GM19455 (cell line): Measurements from ENCODE around the gene NT5C1A.
A peak's percentile ranks its signal among the peaks of the same experiment; 100 is the strongest.

Experiments used
- ATAC-seq: cut with Tn5 transposase; IDR thresholded peaks from one replicate; pipeline ENCODE4 v1.9.1; 2021; ENCODE audit not compliant: unreplicated experiment

The NT5C1A gene

DNA sequence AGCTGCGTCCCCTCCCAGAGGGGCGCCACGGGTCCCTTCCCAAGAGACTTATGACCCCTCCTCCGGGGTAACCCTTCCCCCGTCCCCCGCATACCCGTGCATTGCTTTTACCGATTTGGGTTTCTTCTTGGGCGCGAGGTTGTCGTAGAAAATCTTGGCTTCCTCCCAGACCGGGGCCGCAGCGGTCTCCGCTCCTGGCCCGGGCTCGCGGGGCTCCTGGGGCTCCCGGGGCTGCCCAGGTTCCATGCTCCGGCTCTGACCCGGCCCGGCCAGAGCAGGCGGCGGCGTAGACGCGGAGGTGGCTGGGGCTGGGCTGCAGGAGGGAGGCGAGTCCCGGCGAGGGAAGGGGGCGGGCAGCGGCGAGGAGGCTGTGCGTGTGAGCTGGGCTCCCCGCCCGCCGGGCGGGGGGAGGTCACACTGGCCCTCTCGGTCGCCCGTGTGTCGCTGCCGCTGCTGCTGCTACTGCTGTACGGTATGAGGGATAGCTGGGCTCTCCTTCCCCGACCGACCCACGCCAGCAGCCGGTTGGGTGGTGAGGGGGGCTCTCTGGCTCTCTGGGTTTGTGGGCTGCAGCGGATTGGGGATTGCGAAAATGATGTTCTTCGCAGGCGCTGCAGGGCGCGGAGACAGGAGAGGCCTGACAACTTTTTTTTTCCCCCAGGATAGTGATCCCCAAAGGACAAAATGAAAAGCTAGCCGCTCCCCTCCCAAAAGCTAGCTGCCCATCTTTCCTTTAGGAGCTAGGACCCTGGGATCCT lies at the start of gene NT5C1A:
NT5C1A (minus strand) TSS at position 315 of the 758 bp plus-strand sequence; CDS start at position 246, 69 bp downstream.
- ATAC-seq: no peak

DNA sequence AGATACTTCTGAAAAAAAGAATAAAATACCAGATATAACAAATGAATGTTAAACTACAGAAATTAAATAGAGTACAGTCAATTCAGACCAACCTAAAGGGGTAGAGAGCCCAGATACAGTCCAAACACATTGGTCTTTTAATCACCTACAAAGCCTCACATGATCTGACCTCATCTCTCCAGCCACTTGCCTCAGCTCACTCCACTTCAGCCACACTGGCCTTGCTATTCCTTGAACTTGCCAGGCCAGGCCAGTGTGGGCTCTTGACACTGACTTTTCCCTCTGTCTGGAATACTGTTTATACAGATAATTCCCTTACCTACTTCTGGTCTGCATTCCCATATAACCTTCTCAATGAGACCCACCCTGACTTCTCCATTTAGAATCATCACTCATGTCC lies 49.8 kb upstream of the NT5C1A start:
- no peak for ATAC-seq

DNA sequence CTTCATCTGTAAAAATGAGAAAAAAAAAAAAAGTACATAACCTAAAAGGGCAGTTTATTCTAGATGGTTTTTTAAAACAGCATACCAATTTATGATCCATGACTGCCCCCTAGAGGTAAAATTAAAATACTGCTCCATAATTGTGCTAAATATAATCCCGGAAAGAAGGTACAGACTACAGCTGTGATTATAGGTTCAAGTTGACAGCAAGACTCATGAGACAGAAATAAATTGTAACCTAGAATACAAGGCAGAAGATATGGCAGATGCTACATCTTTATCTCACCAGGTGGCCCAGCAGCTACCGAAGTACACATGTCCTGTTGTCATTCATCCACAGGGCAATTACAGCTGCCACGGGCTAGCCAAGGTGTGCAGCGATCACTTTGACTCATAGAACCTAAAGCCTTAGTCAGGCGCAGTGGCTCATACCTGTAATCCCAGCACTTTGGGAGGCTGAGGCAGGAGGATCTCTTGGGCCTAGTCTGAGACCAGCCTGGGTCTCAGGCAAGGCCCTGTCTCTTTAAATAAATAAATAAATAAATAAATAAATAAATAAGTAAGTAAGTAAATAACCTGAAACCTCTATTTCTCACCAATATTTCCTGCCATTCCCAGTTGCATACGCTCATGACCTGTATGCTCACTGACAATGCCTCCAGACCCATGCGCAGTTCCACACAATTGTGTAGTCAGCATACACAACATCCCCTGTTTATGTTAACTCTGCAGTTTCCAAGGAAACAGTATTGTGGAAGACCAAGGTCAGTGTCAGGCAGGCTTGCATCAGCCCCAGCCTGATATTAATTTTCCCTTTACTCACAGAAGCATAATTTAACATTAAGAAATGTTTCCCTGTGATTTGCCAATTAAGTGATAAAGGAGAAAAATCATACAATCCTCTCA lies 48.4 kb upstream of the NT5C1A start:
- ATAC-seq: no peak

DNA sequence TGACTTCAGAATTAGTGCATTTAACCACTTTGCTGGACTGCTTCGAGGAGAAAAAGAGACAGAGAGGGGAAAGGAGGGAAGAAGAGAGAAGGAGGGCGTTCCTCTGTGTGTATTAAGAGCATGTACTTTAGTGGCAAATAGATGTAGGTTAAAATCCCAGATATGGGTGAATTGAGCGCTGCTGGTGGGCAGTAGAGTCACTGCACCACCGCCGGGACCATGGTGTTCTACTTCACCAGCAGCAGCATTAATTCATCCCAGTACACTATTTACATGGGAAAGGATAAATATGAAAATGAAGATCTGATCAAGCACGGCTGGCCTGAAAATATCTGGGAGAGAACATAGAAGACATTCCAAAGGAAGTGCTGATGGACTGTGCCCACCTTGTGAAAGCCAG lies 45.9 kb upstream of the NT5C1A start:
- no peak for ATAC-seq

DNA sequence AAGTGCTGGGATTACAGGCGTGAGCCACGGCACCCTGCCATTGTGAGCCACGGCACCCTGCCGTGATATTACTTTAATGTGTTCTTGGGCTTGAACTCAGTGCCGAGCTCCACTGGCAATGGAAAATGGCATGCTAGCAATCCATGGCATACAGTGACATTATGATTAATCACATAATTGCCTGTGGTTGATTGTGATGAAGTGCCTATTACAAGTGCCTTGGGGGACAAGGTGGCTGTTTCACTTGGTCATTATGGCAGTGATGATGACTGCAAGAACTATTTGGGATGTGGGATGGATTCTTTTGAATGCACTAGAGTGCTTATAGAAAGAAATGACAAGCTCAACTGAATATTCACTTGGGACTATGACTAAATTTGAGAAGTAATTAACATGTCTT lies 41.6 kb upstream of the NT5C1A start:
- ATAC-seq: no peak

DNA sequence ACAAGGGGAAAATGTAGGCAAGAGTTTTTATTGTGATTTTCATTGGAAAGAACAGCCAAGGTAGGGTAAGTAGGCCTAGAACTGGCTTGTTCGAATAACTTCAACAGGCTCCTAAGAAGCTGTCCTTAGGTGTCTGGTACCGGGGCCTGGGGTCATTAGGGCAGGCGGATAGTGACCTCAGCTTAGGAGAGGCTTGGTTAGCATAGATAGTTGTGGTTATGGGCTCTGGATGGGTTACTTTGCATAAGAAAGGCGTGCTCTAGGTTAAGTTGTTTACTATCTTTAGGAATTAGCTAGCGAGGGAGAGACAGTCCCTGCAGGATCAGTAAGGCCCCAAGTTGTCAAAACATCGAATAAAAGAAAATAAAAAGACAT lies 40.0 kb upstream of the NT5C1A start:
- ATAC-seq: no peak

DNA sequence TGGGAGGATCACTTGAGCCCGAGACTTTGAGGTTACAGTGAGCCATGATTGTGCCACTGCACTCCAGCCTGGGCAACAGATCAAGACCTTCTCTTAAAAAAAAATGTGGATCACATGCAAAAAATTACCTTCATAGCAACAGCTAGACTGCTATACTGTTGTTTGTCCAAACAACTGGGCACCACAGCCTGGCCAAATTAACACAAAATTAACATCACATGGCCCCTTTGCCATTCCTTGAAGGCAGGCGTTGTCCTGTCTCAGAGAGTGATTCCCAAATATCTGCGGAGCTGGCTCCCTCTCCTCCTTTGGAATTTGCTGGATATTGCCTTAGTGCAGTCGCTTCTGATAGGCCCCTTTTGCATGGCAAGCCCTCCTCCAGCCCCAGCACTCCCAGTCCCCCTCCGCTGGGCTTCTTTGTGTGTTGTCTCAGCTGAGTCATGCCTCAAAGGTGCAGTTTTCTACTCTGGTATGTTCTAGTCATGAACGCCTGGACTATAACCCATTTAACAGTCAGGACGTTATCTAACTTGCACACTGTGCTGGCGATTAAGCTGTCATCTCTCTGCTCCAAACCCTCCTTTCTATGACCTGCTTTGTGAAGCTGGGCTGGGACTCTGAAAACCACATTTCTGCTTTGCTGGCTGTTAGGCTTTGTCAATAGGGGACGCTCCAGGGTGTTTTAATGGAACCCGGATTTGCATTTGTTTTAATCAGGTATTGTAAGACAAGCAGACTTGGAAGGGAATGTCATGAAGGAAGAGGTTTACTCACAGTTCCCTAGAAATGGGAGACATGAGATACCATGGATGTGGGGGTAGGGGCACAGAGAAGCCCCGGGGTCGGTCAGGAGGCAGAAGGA lies 39.4 kb upstream of the NT5C1A start:
- ATAC-seq: no peak

DNA sequence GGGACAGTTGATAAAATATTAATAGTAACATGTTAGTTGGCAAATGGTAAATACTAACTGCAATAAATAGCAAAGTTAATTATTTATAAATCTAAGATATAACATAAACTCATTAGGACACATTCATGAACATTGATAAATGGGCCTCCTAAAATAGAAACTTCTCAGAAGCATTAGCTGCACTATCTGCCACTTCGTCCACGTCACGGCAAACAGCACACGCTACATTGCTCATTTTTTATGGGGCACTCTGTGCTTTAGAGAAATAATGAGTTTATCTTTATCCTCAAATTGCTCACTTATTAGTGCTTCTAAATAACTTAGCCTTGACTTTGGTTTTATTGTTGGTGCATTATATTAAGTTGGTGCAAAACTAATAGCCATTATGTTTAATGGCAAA lies 35.6 kb upstream of the NT5C1A start:
- ATAC-seq: no peak

DNA sequence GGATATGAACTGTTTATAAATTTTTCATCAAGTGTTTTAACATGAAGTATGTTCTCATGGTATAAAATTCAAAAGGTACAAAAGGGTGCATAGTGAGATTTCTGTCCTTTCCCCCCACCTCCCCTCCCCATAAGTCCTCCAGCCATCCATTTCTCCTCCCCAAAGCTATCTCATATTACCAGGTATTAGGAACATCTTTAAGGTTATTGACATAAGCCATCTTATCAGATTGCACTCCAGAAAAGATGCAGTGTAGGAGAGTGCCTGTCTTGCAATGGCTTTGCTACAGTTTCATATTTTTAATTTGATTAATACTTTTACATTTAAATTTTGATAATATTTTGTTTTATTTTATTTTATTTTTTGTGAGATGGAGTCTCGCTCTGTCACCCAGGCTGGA lies 32.9 kb upstream of the NT5C1A start:
- no peak for ATAC-seq

DNA sequence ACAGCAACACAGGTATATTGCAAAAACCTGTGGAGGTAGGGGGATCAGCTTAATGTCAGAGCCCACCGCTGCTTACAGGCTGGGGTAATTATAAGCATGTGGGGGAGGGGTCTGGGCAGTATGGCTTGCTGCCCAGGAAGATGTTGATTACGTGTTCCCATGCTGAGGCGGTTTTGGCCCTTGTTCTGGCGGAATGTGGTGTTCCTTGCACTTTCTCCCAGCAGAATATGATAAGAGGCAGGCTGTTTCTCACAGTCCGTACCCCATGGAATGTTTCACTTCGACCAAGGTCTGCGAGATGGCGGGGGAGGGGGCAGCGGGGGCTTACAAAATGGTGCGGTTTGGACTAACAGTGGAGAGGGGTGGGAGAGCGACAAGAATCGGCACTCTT lies 29.1 kb upstream of the NT5C1A start:
- ATAC-seq: no peak

DNA sequence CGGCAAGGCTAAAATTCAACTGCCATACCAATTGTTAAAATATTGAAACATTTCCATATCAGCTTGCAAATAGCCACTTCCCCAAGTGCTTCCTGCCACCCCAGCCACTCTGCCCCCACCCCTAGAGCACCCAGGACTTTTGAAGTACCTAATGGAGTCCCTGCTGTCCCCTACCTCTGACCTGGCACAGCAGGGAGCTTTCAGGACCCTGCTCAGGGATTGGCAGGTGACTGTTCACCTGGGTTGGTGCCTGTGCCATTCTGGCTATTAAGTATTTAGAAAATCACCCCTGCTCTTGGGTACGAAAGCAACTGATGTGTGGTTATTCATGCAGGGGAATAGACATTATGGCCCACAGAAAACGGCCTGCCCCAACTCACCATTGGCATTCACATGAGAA lies 28.4 kb upstream of the NT5C1A start:
- ATAC-seq: no peak

DNA sequence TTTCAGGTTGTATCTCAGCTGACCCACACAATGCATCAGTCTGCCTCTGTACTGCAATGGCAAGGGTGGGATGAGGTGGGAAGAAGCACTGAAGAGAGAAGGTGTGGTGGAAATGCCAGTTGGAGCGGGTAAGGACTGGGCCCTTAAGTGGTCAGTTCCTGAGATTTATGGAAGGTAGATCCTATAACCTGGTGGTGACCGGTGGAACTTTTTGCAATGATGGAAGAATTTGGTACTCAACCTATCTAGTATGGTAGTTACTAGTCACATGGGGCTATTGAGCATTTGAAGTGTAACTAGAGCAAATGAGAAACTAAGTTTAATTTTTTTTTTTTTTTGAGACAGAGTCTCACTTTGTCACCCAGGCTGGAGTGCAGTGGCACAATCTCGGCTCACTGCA lies 27.5 kb upstream of the NT5C1A start:
- ATAC-seq: no peak

DNA sequence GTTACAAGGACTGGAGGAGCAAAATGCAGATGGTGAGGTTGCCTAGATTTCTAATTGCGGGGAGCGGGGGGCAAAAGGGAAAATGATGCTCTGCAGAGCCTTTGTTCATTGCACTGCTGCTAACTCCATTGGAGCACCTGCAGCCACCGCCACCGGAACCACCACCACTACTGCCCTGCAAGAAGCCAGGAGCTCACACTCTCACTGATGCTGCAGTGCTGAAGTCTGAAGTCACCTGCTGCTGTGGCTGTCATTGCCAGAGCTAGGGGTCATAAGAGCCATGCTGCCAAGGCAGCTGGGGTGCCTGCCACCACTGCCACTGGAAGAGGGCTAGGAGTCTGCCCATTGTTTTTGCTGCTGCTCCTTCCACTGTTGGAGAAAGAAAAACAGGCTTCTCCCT lies 26.7 kb upstream of the NT5C1A start:
- ATAC-seq: no peak

DNA sequence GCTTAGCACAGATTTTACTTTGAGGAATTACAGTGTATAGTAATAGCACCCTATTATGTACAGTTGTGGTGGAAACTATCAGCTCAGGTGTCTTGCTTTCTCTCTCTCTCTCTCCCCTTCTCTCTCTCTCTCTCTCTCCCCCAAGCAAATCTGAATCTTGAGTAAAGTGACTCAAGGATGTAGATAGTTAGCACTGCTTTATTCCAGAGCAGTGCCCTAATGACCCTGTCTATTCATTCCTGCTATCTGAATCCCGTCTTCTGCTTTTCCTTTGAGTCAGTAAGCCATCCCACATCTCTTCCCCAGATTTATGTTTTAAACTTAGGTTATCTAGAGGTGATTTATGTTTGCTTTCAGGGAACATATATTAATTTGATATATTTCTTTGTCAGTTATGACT lies 24.5 kb upstream of the NT5C1A start:
- ATAC-seq: no peak

DNA sequence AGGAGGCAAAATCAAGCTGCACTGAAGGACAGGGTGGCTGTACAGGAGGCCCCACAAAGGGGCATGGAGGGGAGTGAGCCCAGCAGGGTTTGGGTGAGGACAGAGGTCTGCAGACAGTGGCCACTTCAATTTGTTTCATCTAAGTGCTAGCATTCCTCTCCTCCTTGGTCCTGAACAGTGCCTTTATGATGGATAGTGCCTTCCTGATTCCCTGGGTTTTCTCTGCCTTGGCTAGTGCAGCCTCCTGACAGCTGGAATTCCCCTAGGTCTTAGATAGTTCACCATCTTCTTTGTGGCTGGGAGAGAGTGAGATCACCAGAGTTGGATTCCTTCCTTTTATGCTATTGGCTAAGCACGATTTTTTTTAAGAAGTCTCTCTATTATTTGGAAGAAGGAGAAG lies 23.1 kb upstream of the NT5C1A start:
- ATAC-seq: no peak

DNA sequence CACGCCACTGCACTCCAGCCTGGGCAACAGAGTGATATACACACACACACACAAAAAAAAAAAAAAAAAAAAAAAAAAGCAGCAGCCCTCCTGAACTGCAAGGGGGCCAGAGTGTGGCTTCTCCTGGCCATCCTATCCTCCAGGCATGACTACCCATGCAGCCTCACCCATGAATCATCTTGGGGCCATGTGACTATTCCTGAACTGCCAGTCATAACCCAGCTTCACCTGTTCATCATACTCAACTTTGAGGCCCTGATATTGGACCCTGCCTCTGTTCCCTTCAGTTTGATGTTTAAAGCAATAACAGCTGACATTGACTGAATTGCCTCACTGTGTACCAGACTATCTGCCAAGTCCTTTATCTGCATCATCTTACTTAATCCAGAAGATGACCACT lies 22.1 kb upstream of the NT5C1A start:
- no peak for ATAC-seq

DNA sequence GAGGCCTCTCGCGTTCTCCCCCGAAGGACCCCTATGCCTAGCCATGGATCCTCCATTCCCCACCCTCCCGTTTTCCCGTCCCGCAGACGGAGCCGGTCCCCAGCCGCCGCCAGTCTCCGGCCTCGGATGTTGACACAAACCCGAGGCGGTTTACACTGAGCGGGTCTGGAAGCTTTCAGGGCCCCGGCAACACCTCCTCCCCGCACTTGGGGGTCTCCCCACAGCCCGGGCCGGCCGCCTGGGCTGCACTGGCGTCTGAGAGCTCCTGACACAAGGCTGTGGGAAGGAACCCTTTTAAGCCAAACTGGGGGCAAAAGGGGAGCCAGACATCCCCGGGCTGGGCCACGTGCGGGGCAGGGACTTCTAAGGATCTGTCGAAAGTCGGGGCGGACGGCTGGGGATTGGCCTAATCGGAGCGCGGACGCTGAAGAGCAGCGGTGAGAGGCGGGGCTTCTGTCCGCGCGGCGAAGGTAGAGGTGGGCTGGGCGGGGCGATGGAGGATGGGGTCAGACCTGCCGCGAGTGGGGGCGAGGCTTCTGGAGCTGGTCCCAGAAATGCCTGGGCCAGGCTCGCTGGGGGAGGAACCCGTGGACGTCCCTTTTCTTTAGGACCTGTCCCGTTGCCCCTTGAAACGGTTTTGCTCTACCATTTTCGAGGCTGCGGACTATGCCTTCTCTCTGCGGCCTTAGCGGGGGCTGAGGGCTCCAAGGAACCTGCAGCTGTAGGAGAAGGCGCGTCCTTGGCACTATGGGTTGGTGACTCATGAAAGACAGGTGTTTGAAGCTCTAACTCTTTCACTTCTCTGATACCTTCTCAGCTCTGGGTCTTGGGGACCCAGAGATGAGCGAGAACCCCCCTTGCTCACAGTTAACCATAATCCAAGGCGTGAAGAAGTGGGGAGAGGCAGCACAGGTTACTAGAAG lies 20.5 kb upstream of the NT5C1A start:
- no peak for ATAC-seq

DNA sequence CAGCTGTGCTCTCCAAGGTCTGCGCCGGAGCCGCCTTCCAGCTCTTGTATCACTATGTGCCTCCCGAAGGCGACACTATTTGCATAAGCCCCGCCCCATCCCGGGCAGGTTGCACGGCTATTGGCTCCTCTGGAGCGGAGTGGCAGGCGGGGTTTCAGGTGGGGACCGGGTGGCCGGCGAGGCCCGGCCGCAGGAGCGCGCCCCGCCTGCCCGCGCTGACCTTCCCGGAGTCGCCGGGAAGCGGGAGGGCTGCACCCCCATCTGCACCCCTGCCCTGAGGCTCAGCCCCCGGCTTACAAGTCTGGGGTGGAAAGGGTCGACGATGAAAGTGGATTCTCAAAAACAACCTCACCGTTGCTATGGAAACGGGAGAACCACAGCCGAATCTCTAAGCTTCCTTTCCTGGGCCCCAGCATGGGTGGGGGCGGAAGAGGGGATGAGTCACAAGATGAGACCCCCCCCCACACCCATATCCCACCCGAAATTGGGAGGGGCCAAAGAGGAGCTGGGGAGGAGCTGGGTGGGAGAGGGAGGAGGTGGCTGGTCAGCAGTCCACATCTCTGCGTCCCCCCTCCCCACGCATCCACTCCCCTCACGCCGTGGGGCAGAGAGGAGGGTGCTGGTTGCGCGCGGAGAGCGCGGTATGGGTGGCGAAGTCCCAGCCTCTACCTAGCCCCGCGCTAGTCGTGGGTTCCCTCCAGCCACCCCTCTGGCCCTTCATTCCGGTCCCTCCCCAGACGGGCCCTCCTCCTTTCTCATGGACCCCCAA lies 19.7 kb upstream of the NT5C1A start, which contains the start of gene HPCAL4:
HPCAL4 (minus strand) TSS at position 51 of the 769 bp plus-strand sequence. CDS start 6,830 bp downstream, outside the sequence.
- peak; percentile 93 for ATAC-seq

DNA sequence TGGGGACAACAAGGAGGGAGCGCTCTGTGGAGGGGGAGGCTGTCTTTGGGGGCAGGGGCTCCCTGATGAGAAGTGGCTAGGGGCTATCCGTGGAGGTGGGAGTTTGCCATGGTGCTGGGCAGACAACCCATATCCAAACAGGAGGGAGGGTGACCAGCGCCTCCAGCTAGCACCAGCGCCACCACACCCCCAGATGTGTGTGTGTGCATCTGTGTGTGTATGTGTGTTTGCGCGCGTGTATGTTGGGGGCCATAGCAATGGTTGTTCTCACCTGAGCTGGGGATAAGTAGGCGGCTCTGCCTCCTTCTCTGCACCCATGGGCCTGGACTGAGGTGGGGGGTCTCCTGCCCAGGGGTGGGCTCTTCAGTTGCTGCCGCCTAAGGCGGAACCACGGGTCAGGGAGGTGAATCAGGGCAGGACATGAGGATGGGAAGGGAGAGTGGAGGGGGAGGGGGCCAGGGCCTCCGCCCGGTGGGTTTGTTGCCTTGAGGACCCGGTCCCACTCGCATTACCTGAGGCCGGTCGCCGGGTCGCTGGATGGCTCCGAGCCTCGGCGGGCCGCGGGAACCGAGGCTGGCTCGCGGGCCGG lies 19.0 kb upstream of the NT5C1A start:
- ATAC-seq: peak; percentile 10
